Measurements from ENCODE around the gene DIPK1C.

The DIPK1C gene

DNA sequence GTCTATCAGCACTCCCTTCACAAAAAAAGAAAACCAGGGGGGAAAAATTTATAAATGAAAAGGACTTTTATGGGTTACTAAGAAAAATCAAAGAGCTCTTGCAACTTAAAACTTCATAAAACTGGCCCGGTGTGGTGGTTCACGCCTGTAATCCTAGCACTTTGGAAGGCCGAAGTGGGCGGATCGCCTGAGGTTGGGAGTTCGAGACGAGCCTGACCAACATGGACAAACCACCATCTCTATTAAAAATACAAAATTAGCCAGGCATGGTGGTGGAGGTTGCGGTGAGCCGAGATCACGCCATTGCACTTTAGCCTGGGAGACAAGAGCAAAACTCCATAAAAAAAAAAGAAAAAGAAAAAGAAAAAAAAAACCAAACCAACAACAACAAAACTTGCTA lies 1.7 kb downstream of the DIPK1C start:
- Mint-ChIP-seq H3K36me3 (ENCODE audit: insufficient read depth) (no peaks in the 10 kb centered on the region), H3K27me3 (peaks cover 53 to 62% of the 10 kb centered on the region in 2 donors), H3K4me3 (no peak overlapping the region), H3K4me1 (ENCODE audit: low read depth in 2 of 2) (peaks cover 4 to 6% of the 10 kb centered on the region in 2 donors), H3K9me3 (no peaks in the 10 kb centered on the region), H3K27ac (no peak overlapping the region)
- DNase-seq: no peak
- no peak for ATAC-seq (replicated peaks)

DNA sequence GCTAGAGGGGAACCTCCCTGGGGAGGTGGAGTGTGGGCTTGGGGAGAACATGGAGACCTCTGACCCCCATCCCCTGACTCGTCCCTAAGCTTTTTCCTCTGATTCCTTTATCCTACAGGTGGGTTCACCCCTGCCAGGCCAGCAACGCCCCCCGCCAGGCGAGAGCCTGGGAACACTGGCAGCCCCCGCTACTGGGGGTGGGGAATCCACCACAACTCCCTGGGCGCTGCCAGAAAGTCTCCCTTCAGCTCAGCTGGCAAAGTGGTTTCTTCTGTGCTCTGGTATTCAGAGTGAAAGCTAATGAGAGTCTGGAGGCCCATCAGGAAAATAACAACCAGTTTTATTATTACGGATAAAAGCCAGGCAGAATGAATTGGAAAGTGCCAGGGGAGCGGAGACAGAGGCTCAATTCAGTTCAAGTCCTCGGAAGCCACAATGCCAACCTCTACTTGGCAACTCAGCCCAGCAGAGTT lies 2.8 kb downstream of the DIPK1C start:
- Mint-ChIP-seq H3K4me1 (ENCODE audit: low read depth in 2 of 2) (peaks cover 4 to 6% of the 10 kb centered on the region in 2 donors), H3K9me3 (no peaks in the 10 kb centered on the region), H3K27me3 (peaks cover 49 to 67% of the 10 kb centered on the region in 2 donors), H3K27ac (no peak overlapping the region), H3K36me3 (ENCODE audit: insufficient read depth) (no peaks in the 10 kb centered on the region), H3K4me3 (no peak overlapping the region)
- ATAC-seq (replicated peaks) (no peak), DNase-seq (no peak)

DNA sequence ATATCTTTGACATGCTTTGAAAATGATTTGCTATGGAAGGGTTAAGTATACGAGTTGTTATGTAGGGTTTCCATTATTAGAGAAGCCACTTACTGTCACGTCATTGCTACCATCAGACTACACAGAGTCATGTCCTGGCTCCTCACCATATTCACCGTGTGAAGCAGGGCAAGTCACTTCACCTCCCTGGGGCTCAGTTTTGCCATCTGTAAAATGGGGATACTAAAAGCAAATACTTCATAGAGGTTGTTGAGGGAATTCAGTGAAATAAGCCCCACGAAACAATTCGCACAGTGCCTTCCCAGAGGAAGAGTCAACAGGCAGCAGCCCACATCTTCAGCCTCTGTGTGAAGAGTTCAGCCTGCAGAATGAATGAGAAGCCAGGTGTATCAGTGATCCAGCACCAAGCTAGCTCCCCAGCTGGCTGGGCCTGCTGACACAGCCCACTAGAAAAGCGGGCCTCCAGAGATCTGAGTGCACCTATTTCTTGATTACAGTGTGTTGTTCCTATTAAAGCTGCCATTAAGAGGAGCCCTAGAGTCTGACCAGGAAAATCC lies 3.4 kb downstream of the DIPK1C start:
- no peaks in the 10 kb centered on the region for H3K9me3 Mint-ChIP-seq
- no peaks in the 10 kb centered on the region for H3K36me3 Mint-ChIP-seq (ENCODE audit: insufficient read depth)
- H3K4me1 Mint-ChIP-seq (ENCODE audit: low read depth in 2 of 2): peaks cover 4 to 6% of the 10 kb centered on the region in 2 donors
- H3K27ac Mint-ChIP-seq: no peak overlapping the region
- ATAC-seq (replicated peaks): no peak
- DNase-seq: no peak
- H3K27me3 Mint-ChIP-seq: peaks cover 45 to 72% of the 10 kb centered on the region in 2 donors
- H3K4me3 Mint-ChIP-seq: no peak overlapping the region

DNA sequence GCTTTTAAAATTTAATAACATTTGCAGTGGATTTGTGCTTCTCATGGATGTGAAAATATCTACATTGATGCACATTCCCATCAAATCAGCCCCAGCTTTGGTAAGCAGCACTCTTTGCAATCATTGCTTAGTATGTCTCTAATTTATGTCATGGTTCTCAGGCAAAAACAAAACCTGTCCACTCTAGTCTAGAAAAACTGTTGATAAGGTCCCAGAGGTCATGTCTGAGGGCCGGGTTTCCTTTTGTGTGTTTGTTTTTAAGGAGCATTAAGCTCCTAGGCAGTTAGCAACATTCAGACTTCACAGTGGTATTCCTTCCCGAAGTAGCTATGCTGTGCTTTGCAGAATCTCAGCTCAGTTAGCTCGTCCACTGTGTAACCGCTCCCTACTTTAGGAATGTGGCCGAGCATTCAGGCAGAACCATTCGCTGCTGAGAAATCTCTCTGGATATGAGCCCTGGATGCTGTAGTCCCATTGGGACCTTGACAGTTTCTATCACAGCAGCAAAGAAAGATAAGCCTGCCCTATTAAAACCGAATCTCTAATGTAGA lies 4.0 kb downstream of the DIPK1C start:
- ATAC-seq (replicated peaks) (no peak), DNase-seq (no peak)
- H3K9me3 Mint-ChIP-seq: no peaks in the 10 kb centered on the region
- H3K4me3 Mint-ChIP-seq: no peak overlapping the region
- no peak overlapping the region for H3K27ac Mint-ChIP-seq
- H3K36me3 Mint-ChIP-seq (ENCODE audit: insufficient read depth): no peaks in the 10 kb centered on the region
- peaks cover 39 to 72% of the 10 kb centered on the region in 2 donors for H3K27me3 Mint-ChIP-seq
- H3K4me1 Mint-ChIP-seq (ENCODE audit: low read depth in 2 of 2): peaks cover 4 to 6% of the 10 kb centered on the region in 2 donors

DNA sequence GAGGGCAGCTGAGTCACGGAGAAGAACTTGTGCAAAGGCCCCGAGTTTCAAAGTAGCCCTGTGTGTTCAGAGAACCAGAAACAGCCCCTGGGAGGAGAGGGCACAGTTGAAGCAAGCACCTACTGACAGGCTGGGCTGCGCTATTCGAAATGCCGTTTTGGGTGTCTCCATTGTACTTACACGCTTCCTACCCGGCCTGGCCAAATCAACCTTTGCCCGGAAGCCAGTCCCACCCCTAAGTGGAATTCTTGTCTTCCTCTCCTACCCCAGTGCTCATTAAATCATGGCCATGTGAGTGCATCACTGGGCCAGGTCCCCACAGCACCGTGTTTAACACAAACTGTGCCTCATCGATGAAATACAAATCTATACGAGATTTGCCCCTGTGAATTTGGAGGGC lies 6.0 kb downstream of the DIPK1C start:
- ATAC-seq (replicated peaks) (no peak), DNase-seq (no peak)
- Mint-ChIP-seq H3K4me3 (no peak overlapping the region), H3K27me3 (peaks cover 29 to 75% of the 10 kb centered on the region in 2 donors), H3K36me3 (ENCODE audit: insufficient read depth) (no peaks in the 10 kb centered on the region), H3K4me1 (ENCODE audit: low read depth in 2 of 2) (no peaks in the 10 kb centered on the region), H3K9me3 (no peaks in the 10 kb centered on the region), H3K27ac (no peak overlapping the region)

DNA sequence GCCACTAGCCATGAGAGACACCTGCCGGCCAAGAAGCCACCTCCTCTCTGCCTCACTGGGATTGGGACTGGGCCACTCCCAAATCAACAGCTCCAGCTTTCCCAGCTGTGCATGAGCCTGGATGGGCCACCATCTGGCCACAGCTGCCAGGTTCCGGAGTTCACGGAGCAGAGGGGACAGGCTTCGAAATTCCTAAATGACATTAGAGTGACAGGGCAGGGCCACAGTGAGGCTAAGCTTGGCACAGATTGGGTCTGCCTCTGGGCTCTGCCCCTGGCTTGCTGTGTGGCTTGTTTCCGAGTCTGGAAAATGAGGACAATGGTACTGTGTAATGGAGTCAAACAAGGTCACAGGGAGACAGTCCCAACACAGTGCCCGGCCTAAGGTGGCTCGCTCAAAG lies 6.5 kb downstream of the DIPK1C start:
- DNase-seq (no peak), ATAC-seq (replicated peaks) (no peak)
- Mint-ChIP-seq H3K27me3 (peaks cover 34 to 80% of the 10 kb centered on the region in 2 donors), H3K9me3 (no peaks in the 10 kb centered on the region), H3K36me3 (ENCODE audit: insufficient read depth) (no peaks in the 10 kb centered on the region), H3K27ac (peak overlapping the region in 1 of 2 donors; percentile 17), H3K4me3 (no peak overlapping the region), H3K4me1 (ENCODE audit: low read depth in 2 of 2) (no peaks in the 10 kb centered on the region)

DNA sequence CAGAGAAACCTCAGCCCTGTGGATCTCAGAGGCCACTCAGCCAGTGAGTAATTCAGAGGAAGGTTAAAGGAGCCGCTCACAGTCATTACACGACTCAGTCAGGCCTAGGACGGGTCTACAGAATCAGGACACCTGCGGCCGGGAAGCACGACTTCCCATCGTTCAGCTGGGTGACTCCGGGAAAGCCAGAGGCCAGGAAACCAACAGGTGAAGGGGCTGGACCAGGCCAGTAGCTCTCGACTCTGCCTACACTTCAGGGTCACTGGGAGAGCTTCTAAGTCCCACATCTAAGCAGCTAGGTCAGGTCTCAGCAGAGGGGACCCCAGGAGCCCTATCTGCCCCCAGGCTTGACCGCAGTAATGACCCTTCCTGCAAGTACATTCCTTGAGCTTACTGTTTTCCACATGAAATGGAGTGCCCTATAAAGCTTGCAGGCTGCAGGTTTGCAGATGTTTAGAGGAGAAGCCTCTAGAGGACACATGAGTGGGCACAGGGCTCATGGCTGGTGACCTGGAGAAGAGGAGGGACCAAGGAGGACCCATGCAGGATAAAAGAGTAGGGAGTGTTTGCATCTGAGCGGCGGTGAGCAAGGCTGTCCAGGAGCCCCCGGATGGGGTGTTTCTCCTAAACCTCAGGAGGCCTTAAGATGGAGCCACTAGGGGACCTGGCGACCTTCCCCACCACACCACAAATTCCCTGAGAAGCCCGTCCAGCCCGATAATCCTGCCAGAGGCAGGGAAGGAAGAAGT lies 9.5 kb downstream of the DIPK1C start:
- no peak for ATAC-seq (replicated peaks)
- no peak for DNase-seq
- peaks cover 33 to 81% of the 10 kb centered on the region in 2 donors for H3K27me3 Mint-ChIP-seq
- H3K4me1 Mint-ChIP-seq (ENCODE audit: low read depth in 2 of 2): no peaks in the 10 kb centered on the region
- H3K27ac Mint-ChIP-seq: no peak overlapping the region
- H3K36me3 Mint-ChIP-seq (ENCODE audit: insufficient read depth): no peaks in the 10 kb centered on the region
- no peaks in the 10 kb centered on the region for H3K9me3 Mint-ChIP-seq
- no peak overlapping the region for H3K4me3 Mint-ChIP-seq

DNA sequence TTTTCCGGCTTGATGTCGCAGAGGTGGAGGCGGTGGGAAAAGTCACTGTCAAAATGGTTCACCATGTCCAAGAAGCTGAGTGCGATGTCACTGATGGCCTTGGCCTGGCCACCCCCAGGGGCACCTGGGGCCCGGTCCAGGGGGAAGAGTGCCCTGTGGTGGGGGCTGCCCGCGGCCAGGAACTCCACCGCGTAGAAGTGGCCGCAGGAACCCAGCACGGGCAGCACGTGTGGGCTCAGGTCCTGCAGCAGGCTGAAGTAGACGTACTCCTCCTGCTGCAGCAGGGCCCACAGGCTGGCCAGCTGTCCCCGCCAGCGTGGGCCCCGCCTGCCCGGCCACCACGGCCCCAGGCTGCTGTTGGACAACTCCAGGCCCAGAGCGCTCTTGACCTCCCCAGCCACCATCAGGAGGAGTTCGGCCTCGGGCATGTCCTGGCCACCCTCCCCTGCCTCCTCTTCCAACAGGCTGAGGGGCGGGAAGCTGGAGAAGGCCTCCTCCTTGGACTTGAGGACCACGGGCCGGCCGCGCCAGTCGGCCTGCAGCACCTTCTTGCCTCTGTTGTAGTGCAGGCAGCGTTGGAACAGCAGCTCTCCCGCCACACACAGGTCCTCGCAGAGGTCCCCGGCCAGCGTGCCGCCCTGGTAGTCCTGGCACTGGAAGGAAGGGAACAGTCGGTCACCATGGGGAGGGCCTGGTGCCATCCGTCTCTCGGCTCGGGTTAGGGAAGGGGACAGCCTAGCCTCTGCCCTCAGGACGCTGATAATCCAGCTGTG lies 10.3 kb downstream of the DIPK1C start:
- DNase-seq (no peak), ATAC-seq (replicated peaks) (no peak)
- no peak overlapping the region for H3K4me3 Mint-ChIP-seq
- no peaks in the 10 kb centered on the region for H3K4me1 Mint-ChIP-seq (ENCODE audit: low read depth in 2 of 2)
- H3K27ac Mint-ChIP-seq: no peak overlapping the region
- no peaks in the 10 kb centered on the region for H3K36me3 Mint-ChIP-seq (ENCODE audit: insufficient read depth)
- peaks cover 29 to 76% of the 10 kb centered on the region in 2 donors for H3K27me3 Mint-ChIP-seq
- H3K9me3 Mint-ChIP-seq: no peaks in the 10 kb centered on the region

DNA sequence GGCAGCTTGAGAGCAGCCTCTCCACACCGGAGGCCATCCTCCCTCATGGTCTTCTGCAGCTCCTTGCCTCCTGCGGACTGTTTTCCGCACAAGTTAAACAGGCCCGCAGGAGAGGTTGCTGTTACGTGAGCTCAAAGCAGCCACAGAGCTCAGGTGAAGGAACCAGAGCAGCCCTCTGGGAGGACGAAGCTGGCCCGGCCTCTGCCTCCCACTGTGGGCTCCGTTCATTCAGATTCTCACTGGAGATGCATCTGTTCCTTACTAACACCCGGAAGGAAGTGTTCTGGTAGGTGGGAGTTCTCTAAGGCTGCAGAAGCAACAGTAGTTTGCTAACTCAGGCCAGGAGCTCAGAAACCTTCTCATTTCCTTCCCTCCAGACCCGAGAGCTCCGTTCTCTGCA lies 10.9 kb downstream of the DIPK1C start:
- Mint-ChIP-seq H3K27ac (no peak overlapping the region), H3K4me3 (no peak overlapping the region), H3K36me3 (ENCODE audit: insufficient read depth) (no peaks in the 10 kb centered on the region), H3K4me1 (ENCODE audit: low read depth in 2 of 2) (no peaks in the 10 kb centered on the region), H3K27me3 (peaks cover 28 to 70% of the 10 kb centered on the region in 2 donors), H3K9me3 (no peaks in the 10 kb centered on the region)
- DNase-seq (no peak), ATAC-seq (replicated peaks) (no peak)

DNA sequence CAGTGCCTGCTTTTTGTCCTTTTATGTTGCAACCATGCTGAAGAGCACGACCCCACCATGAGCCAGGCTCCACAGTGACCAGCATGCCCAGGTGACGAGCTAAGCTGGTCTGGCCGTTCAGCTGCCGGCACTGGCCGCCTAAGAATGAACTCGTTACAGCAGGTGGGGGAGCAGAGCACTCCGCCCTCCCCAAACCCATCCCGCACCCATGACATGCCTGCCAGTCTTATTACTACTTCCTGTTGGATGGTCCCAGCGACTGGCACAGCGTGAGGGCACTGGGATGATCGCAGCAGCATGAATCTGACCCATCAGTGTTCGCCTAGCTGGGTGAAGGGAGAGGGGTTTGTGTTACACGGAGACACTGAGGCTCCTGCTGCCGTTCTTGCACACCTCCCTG lies 11.5 kb downstream of the DIPK1C start:
- Mint-ChIP-seq H3K9me3 (no peaks in the 10 kb centered on the region), H3K4me1 (ENCODE audit: low read depth in 2 of 2) (no peaks in the 10 kb centered on the region), H3K4me3 (no peak overlapping the region), H3K27ac (no peak overlapping the region), H3K36me3 (ENCODE audit: insufficient read depth) (no peaks in the 10 kb centered on the region), H3K27me3 (peaks cover 24 to 64% of the 10 kb centered on the region in 2 donors)
- DNase-seq (no peak), ATAC-seq (replicated peaks) (no peak)

DNA sequence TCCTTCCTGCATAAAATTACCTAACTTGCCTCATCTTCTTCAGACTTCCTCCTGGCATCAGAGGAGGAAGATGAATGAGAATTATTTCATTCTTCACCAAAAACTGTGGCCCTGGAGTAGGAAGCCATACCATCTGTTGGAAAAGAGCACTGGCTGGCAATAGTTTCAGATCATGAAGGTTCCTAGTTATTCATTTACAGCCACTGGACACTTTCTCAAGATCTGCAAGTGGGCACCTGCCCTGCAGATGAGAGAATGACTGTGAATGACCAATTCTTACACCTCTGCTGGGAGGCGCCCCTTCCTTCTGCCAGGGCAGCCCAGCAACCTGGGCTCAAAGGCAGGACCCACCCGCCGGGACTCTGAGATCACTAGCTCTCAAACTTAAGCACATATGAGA lies 13.0 kb downstream of the DIPK1C start:
- H3K27ac Mint-ChIP-seq: no peak overlapping the region
- ATAC-seq (replicated peaks): no peak
- H3K9me3 Mint-ChIP-seq: no peaks in the 10 kb centered on the region
- no peaks in the 10 kb centered on the region for H3K4me1 Mint-ChIP-seq (ENCODE audit: low read depth in 2 of 2)
- DNase-seq: no peak
- H3K27me3 Mint-ChIP-seq: peaks cover 24 to 55% of the 10 kb centered on the region in 2 donors
- no peak overlapping the region for H3K4me3 Mint-ChIP-seq
- no peaks in the 10 kb centered on the region for H3K36me3 Mint-ChIP-seq (ENCODE audit: insufficient read depth)

DNA sequence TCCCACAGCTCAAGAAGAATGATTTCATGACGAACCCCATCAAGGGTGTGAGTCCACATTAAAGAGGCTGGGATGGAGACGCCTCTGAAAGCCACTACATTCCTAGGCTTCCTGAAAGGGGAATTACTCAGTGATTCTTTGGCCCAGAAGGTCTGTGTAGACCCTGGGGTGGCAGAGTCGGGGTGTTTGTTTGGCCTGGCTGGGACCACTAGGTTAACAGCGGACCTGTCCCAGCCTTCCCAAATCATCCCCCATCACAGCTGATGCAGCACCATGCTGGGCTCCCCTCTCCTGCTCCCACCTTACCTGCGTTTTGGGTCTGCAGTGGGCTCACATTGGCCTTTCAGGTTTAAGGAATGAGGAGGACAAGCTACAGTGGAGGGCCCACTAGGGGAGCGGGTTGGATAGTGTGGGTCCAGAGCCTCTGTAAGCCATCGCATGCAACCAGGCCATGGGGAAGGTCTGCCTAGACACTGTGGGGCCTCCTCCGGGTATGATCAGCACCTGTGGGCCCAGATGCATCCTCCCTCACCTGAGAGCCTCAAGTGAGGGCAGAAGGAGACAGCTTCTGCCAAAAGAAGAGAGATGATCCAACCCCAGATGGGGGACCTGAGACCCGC lies 16.2 kb downstream of the DIPK1C start:
- Mint-ChIP-seq H3K27me3 (peaks cover 21 to 28% of the 10 kb centered on the region in 2 donors), H3K4me1 (ENCODE audit: low read depth in 2 of 2) (no peaks in the 10 kb centered on the region), H3K36me3 (ENCODE audit: insufficient read depth) (no peaks in the 10 kb centered on the region), H3K4me3 (no peak overlapping the region), H3K9me3 (no peaks in the 10 kb centered on the region), H3K27ac (no peak overlapping the region)
- DNase-seq (no peak), ATAC-seq (replicated peaks) (no peak)

DNA sequence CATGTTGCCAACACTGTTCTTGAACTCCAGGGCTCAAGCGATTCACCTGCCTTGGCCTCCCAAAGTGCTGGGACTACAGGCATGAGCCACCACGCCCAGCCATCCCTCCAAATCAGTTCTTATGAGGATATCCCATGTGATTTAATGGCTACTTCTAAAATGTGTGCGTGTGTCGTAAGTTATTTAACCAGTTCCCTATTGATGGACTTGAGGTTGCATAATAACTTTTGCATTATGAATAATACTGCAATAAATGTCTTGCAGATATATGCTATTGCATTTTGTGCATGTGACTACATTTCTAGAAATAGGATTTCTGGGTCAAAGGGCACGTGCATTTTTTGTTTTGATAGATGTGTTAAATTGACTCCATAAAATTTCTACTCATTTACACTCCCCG lies 19.0 kb downstream of the DIPK1C start:
- Mint-ChIP-seq H3K4me1 (ENCODE audit: low read depth in 2 of 2) (no peaks in the 10 kb centered on the region), H3K36me3 (ENCODE audit: insufficient read depth) (no peaks in the 10 kb centered on the region), H3K4me3 (no peak overlapping the region), H3K9me3 (no peaks in the 10 kb centered on the region), H3K27me3 (peaks cover 12 to 17% of the 10 kb centered on the region in 2 donors), H3K27ac (no peak overlapping the region)
- ATAC-seq (replicated peaks) (no peak), DNase-seq (no peak)
